Cardiac muscle cell (in vitro differentiated cells and primary cell): ENCODE measurements around the gene SSR1. TPM values are rescaled to one million over a fixed set of nuclear protein-coding genes. Genes with fewer than 3 reads are reported as not detected.
A peak's percentile ranks its signal among the peaks of the same experiment; 100 is the strongest.
"Not testable (repeated sequence)": the region's sequence is repeated elsewhere in the genome, so short reads cannot be mapped to it uniquely, and the experiment has no call there.

Experiments used
- DNase-seq, 2 donors: peaks; one replicate each; pipeline versions ENCODE4 v3.0.0 to v3.0.0-alpha.2; 2010 to 2017; ENCODE audit warnings: low read depth in 1 of 2, low spot score in 1 of 2
- H3K27ac ChIP-seq: fragments of 200-600 bp; sonication (generic); 2 replicates; pipeline ENCODE4 v1.5.1; 2016
- H3K27me3 ChIP-seq: fragments of 200-600 bp; sonication (generic); 2 replicates; pipeline ENCODE4 v1.6.0; 2016; ENCODE audit warnings: control low read depth
- H3K36me3 ChIP-seq: fragments of 200-600 bp; sonication (generic); 2 replicates; pipeline ENCODE4 v1.5.1; 2016; ENCODE audit warnings: control low read depth
- H3K4me1 ChIP-seq: fragments of 200-600 bp; sonication (generic); 2 replicates; pipeline ENCODE4 v1.8.1; 2017; ENCODE audit warnings: low read depth, mild to moderate bottlenecking, mixed run types
- H3K4me3 ChIP-seq: fragments of 200-600 bp; sonication (generic); 2 replicates; pipeline ENCODE4 v1.5.1; 2016; ENCODE audit warnings: mild to moderate bottlenecking
- H3K9me3 ChIP-seq: fragments of 200-600 bp; sonication (generic); 2 replicates; pipeline ENCODE4 v1.5.1; 2017; ENCODE audit warnings: low read depth, mild to moderate bottlenecking, control low read depth
- CTCF ChIP-seq: IDR thresholded peaks from 2 replicates; pipeline ENCODE4 v1.5.1; 2012; ENCODE audit warnings: low read depth, mild to moderate bottlenecking, low read length
- polyA plus RNA-seq: library from polyadenylated mRNA; unstranded; fragments of >200 nt; fragmentation: Nextera tagmentation; extraction: Ambion mirVana; gene quantifications from 2 replicates; pipeline ENCODE4 v1.2.1, GENCODE V29; 2016
- total RNA-seq: library from RNA; depleted of rRNA; stranded (reverse); fragments of >200 nt; gene quantifications from 2 replicates; pipeline ENCODE4 v1.2.3, GENCODE V29; 2016

Gene SSR1
- total and polyA plus RNA-seq, 2 experiments from 2014 or later = 26.3 to 54.5 TPM

GRCh38 chr6:7269816-7270215 is 43.2 kb downstream of the SSR1 start:
- no peak for TF ChIP-seq CTCF
- Histone ChIP-seq H3K27me3 (no peaks in the 10 kb centered on the region), H3K27ac (no peak overlapping the region), H3K4me1 (no peaks in the 10 kb centered on the region), H3K4me3 (no peak overlapping the region), H3K36me3 (no peaks in the 10 kb centered on the region), H3K9me3 (no peaks in the 10 kb centered on the region)
- no peak for DNase-seq

GRCh38 chr6:7268816-7269555 is 44.0 kb downstream of the SSR1 start:
- Histone ChIP-seq H3K36me3 (no peaks in the 10 kb centered on the region), H3K4me1 (no peaks in the 10 kb centered on the region), H3K27me3 (no peaks in the 10 kb centered on the region), H3K27ac (no peak overlapping the region), H3K4me3 (no peak overlapping the region), H3K9me3 (no peaks in the 10 kb centered on the region)
- TF ChIP-seq CTCF = no peak
- DNase-seq = no peak

GRCh38 chr6:7268362-7268761 is 44.6 kb downstream of the SSR1 start:
- no peaks in the 10 kb centered on the region for H3K27me3 ChIP-seq
- no peaks in the 10 kb centered on the region for H3K36me3 ChIP-seq
- no peak overlapping the region for H3K27ac ChIP-seq
- no peaks in the 10 kb centered on the region for H3K4me1 ChIP-seq
- TF ChIP-seq CTCF = no peak
- H3K4me3 ChIP-seq = no peak overlapping the region
- no peaks in the 10 kb centered on the region for H3K9me3 ChIP-seq
- no peak for DNase-seq

GRCh38 chr6:7267466-7268091 is 45.4 kb downstream of the SSR1 start:
- Histone ChIP-seq H3K27me3 (no peaks in the 10 kb centered on the region), H3K9me3 (no peaks in the 10 kb centered on the region), H3K4me3 (no peak overlapping the region), H3K4me1 (no peaks in the 10 kb centered on the region), H3K27ac (no peak overlapping the region), H3K36me3 (no peaks in the 10 kb centered on the region)
- TF ChIP-seq CTCF = no peak
- peak in 1 of 2 donors; percentile 88 for DNase-seq

- DNase-seq = no peak
Measured at GRCh38 chr6:7267071-7267465, 45.9 kb downstream of the SSR1 start.

GRCh38 chr6:7265385-7265726 is 47.6 kb downstream of the SSR1 start:
- DNase-seq, H3K27ac ChIP-seq, H3K9me3 ChIP-seq, H3K4me1 ChIP-seq, H3K27me3 ChIP-seq, H3K36me3 ChIP-seq, H3K4me3 ChIP-seq: not testable (repeated sequence)

More at GRCh38 chr6:7267071-7267465, 45.9 kb downstream of the SSR1 start:
- H3K4me3 ChIP-seq = no peak overlapping the region
- H3K36me3 ChIP-seq = no peaks in the 10 kb centered on the region
- no peaks in the 10 kb centered on the region for H3K27me3 ChIP-seq
- H3K27ac ChIP-seq = no peak overlapping the region
- no peaks in the 10 kb centered on the region for H3K9me3 ChIP-seq
- no peaks in the 10 kb centered on the region for H3K4me1 ChIP-seq
- no peak for TF ChIP-seq CTCF
